ENCODE measurements around the gene TSPYL1.

- no peak for TF ChIP-seq POLR2A (IDR thresholded peaks at IDR 0.05)
- TF ChIP-seq, protein P1, sequence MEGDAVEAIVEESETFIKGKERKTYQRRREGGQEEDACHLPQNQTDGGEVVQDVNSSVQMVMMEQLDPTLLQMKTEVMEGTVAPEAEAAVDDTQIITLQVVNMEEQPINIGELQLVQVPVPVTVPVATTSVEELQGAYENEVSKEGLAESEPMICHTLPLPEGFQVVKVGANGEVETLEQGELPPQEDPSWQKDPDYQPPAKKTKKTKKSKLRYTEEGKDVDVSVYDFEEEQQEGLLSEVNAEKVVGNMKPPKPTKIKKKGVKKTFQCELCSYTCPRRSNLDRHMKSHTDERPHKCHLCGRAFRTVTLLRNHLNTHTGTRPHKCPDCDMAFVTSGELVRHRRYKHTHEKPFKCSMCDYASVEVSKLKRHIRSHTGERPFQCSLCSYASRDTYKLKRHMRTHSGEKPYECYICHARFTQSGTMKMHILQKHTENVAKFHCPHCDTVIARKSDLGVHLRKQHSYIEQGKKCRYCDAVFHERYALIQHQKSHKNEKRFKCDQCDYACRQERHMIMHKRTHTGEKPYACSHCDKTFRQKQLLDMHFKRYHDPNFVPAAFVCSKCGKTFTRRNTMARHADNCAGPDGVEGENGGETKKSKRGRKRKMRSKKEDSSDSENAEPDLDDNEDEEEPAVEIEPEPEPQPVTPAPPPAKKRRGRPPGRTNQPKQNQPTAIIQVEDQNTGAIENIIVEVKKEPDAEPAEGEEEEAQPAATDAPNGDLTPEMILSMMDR (IDR thresholded peaks at IDR 0.05), result peak; percentile 54 to 83 (median 79)
These were observed 11.0 kb downstream of the TSPYL1 start for GRCh38 chr6:116268589-116269293.
